H9 (cell line): ENCODE data around the gene PITRM1. TPM values are rescaled to one million over a fixed set of nuclear protein-coding genes. Genes with fewer than 3 reads are reported as not detected.

ENCODE experiments used
- DNase-seq: peaks from one replicate; pipeline ENCODE4 v3.0.0-alpha.2; 2017
- H2AFZ ChIP-seq: one replicate; pipeline ENCODE4 v1.6.1; 2013; ENCODE audit warnings: mild to moderate bottlenecking, low read length, control low read depth, moderate library complexity
- H2AK5ac ChIP-seq: 2 replicates; pipeline ENCODE4 v1.6.1; 2013; ENCODE audit warnings: low read length, control low read depth, mixed read lengths; ENCODE audit not compliant: insufficient read length
- H2BK120ac ChIP-seq: one replicate; pipeline ENCODE4 v1.6.1; 2013; ENCODE audit warnings: low read depth, mild to moderate bottlenecking, low read length, control low read depth, inconsistent platforms; ENCODE audit not compliant: poor library complexity, severe bottlenecking
- H2BK12ac ChIP-seq: 2 replicates; pipeline ENCODE4 v1.6.1; 2013; ENCODE audit warnings: low read length, control low read depth, mixed read lengths, low read depth; ENCODE audit not compliant: insufficient read length
- H2BK15ac ChIP-seq: 2 replicates; pipeline ENCODE4 v1.6.1; 2013; ENCODE audit warnings: low read depth, low read length, control low read depth
- H2BK20ac ChIP-seq: one replicate; pipeline ENCODE4 v1.6.1; 2013; ENCODE audit warnings: low read depth, mild to moderate bottlenecking, low read length, control low read depth, inconsistent platforms; ENCODE audit not compliant: poor library complexity, severe bottlenecking
- H2BK5ac ChIP-seq: 2 replicates; pipeline ENCODE4 v1.6.1; 2013; ENCODE audit warnings: low read length, control low read depth, mixed read lengths; ENCODE audit not compliant: insufficient read length
- H3K14ac ChIP-seq: 2 replicates; pipeline ENCODE4 v1.6.1; 2013; ENCODE audit warnings: low read length, control low read depth; ENCODE audit not compliant: insufficient read depth
- H3K18ac ChIP-seq: 2 replicates; pipeline ENCODE4 v1.6.1; 2013; ENCODE audit warnings: low read depth, mild to moderate bottlenecking, mixed read lengths, low read length, control low read depth; ENCODE audit not compliant: insufficient read length
- H3K23ac ChIP-seq: 2 replicates; pipeline ENCODE4 v1.6.1; 2013; ENCODE audit warnings: low read length, control low read depth, mixed read lengths, low read depth; ENCODE audit not compliant: insufficient read length
- H3K23me2 ChIP-seq: 2 replicates; pipeline ENCODE4 v1.6.1; 2013; ENCODE audit warnings: low read depth, mild to moderate bottlenecking, mixed read lengths, low read length, control low read depth; ENCODE audit not compliant: insufficient read length, poor library complexity, severe bottlenecking
- H3K27ac ChIP-seq: 2 replicates; pipeline ENCODE4 v1.5.1; 2013; ENCODE audit warnings: low read length, control low read depth, mixed read lengths, low read depth; ENCODE audit not compliant: insufficient read length
- H3K27me3 ChIP-seq: 2 replicates; pipeline ENCODE4 v1.6.1; 2013; ENCODE audit warnings: low read length, control low read depth, inconsistent platforms; ENCODE audit not compliant: insufficient read depth
- H3K4ac ChIP-seq: 2 replicates; pipeline ENCODE4 v1.6.1; 2013; ENCODE audit warnings: low read depth, mild to moderate bottlenecking, control low read depth, inconsistent platforms, low read length, moderate library complexity
- H3K4me1 ChIP-seq: 2 replicates; pipeline ENCODE4 v1.6.1; 2013; ENCODE audit warnings: low read length, control low read depth, inconsistent platforms; ENCODE audit not compliant: insufficient read depth
- H3K4me2 ChIP-seq: 2 replicates; pipeline ENCODE4 v1.6.1; 2013; ENCODE audit warnings: low read length, control low read depth, mixed read lengths; ENCODE audit not compliant: insufficient read length, insufficient read depth
- H3K56ac ChIP-seq: 2 replicates; pipeline ENCODE4 v1.6.1; 2013; ENCODE audit warnings: low read depth, mild to moderate bottlenecking, mixed read lengths, low read length, control low read depth; ENCODE audit not compliant: insufficient read length
- H3K79me1 ChIP-seq: 2 replicates; pipeline ENCODE4 v1.6.1; 2013; ENCODE audit warnings: low read depth, mild to moderate bottlenecking, moderate library complexity, low read length, control low read depth, inconsistent platforms; ENCODE audit not compliant: insufficient read depth, poor library complexity, severe bottlenecking
- H3K79me2 ChIP-seq: 2 replicates; pipeline ENCODE4 v1.6.1; 2013; ENCODE audit warnings: low read length, control low read depth, inconsistent platforms; ENCODE audit not compliant: insufficient read depth
- H3K9ac ChIP-seq: 2 replicates; pipeline ENCODE4 v1.6.1; 2013; ENCODE audit warnings: low read length, control low read depth, mixed read lengths; ENCODE audit not compliant: insufficient read length; ENCODE audit errors: extremely low read depth
- H3K9me3 ChIP-seq: one replicate; pipeline ENCODE4 v1.6.1; 2013; ENCODE audit warnings: low read depth, low read length, inconsistent platforms; ENCODE audit not compliant: control insufficient read depth
- H3T11ph ChIP-seq: one replicate; pipeline ENCODE4 v1.6.1; 2013; ENCODE audit warnings: mild to moderate bottlenecking, low read length, control low read depth, inconsistent platforms
- H4K20me1 ChIP-seq: one replicate; pipeline ENCODE4 v1.6.1; 2013; ENCODE audit not compliant: control insufficient read depth, insufficient read length, insufficient read depth
- H4K5ac ChIP-seq: 2 replicates; pipeline ENCODE4 v1.6.1; 2013; ENCODE audit warnings: low read depth, mild to moderate bottlenecking, mixed read lengths, low read length, control low read depth; ENCODE audit not compliant: insufficient read length
- H4K8ac ChIP-seq: replicated peaks from 2 replicates; pipeline ENCODE4 v1.6.1; 2013; ENCODE audit warnings: low read length, control low read depth, mixed read lengths, low read depth; ENCODE audit not compliant: insufficient read length
- H4K91ac ChIP-seq: 2 replicates; pipeline ENCODE4 v1.6.1; 2013; ENCODE audit warnings: low read depth, mild to moderate bottlenecking, moderate library complexity, mixed read lengths, low read length, control low read depth; ENCODE audit not compliant: insufficient read length
- H3K27ac Mint-ChIP-seq, 3 experiments: 2 replicates in 2 of 3; 3 replicates in 1 of 3; pipeline ENCODE4 v1.8.0; 2020 to 2021; ENCODE audit warnings: mixed read lengths in 3 of 3, mild to moderate bottlenecking in 1 of 3, moderate library complexity in 1 of 3
- H3K27me3 Mint-ChIP-seq: 2 replicates; pipeline ENCODE4 v1.8.0; 2021; ENCODE audit warnings: low read depth, mild to moderate bottlenecking, moderate library complexity, mixed read lengths
- H3K36me3 Mint-ChIP-seq, 3 experiments: 2 replicates in 2 of 3; 3 replicates in 1 of 3; pipeline ENCODE4 v1.8.0; 2020 to 2021; ENCODE audit warnings: low read depth in 3 of 3, mixed read lengths in 3 of 3; ENCODE audit not compliant: insufficient read depth in 1 of 3
- H3K4me1 Mint-ChIP-seq, 2 experiments: 2 replicates each; pipeline ENCODE4 v1.8.0; 2020; ENCODE audit warnings: mixed read lengths in 2 of 2
- H3K4me3 Mint-ChIP-seq, 2 experiments: 2 replicates in 1 of 2; 3 replicates in 1 of 2; pipeline ENCODE4 v1.8.0; 2020 to 2021; ENCODE audit warnings: mild to moderate bottlenecking in 2 of 2, mixed read lengths in 2 of 2, moderate library complexity in 1 of 2
- H3K9me3 Mint-ChIP-seq, 2 experiments: 2 replicates in 1 of 2; 3 replicates in 1 of 2; pipeline ENCODE4 v1.8.0; 2020; ENCODE audit warnings: mild to moderate bottlenecking in 2 of 2, mixed read lengths in 2 of 2, moderate library complexity in 1 of 2
- WGBS: extraction: QIAGEN DNeasy Blood & Tissue Kit; methylation state at CpG from one replicate; pipeline ENCODE4 v1.1.7; 2013; ENCODE audit warnings: missing lambda C conversion rate, low lambda C conversion rate, mixed read lengths; ENCODE audit not compliant: insufficient read length; ENCODE audit errors: extremely low coverage; 5-methylcytosine and 5-hydroxymethylcytosine counted together
- total RNA-seq: library from RNA; stranded (reverse); gene quantifications from 2 replicates; pipeline ENCODE4 v1.2.1, GENCODE V29; 2021
- TF ChIP-seq, protein P1 (sequence below): fragments of 200-600 bp; sonication (generic); conservative IDR thresholded peaks from 3 replicates; pipeline ENCODE4 v1.8.0; 2021; ENCODE audit warnings: antibody characterized with exemption, mild to moderate bottlenecking

PITRM1 gene
- total RNA-seq, 1 experiment from 2014 or later = 27.8 TPM

GRCh38 chr10:3206511-3207157, 34.1 kb upstream of the PITRM1 start:
- Mint-ChIP-seq H3K9me3 (no peaks in the 10 kb centered on the region; a peak in 1 of 5 replicates), H3K4me3 (no peak overlapping the region), H3K36me3 (no peaks in the 10 kb centered on the region), H3K4me1 (peaks cover 3 to 4% of the 10 kb centered on the region in 2 experiments), H3K27ac (no peak overlapping the region), H3K27me3 (peaks cover 2% of the 10 kb centered on the region; the same call in 1 of the 2 replicates)
- H3K23ac ChIP-seq = no peak overlapping the region
- no peak overlapping the region for H2BK12ac ChIP-seq
- DNase-seq = no peak
- no peak overlapping the region for H3K4ac ChIP-seq
- WGBS = no CpG with 5 or more reads among the region's 11 CpGs
- no peak overlapping the region for H4K8ac ChIP-seq
- no peak overlapping the region for H2BK120ac ChIP-seq
- TF ChIP-seq, protein P1, sequence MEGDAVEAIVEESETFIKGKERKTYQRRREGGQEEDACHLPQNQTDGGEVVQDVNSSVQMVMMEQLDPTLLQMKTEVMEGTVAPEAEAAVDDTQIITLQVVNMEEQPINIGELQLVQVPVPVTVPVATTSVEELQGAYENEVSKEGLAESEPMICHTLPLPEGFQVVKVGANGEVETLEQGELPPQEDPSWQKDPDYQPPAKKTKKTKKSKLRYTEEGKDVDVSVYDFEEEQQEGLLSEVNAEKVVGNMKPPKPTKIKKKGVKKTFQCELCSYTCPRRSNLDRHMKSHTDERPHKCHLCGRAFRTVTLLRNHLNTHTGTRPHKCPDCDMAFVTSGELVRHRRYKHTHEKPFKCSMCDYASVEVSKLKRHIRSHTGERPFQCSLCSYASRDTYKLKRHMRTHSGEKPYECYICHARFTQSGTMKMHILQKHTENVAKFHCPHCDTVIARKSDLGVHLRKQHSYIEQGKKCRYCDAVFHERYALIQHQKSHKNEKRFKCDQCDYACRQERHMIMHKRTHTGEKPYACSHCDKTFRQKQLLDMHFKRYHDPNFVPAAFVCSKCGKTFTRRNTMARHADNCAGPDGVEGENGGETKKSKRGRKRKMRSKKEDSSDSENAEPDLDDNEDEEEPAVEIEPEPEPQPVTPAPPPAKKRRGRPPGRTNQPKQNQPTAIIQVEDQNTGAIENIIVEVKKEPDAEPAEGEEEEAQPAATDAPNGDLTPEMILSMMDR = no peak
- no peaks in the 10 kb centered on the region for H3K79me2 ChIP-seq
- no peak overlapping the region for H2AK5ac ChIP-seq
- H3K18ac ChIP-seq = no peak overlapping the region
- H3K4me1 ChIP-seq = no peaks in the 10 kb centered on the region
- H3K4me2 ChIP-seq = no peak overlapping the region
- no peak overlapping the region for H2BK20ac ChIP-seq
- no peak overlapping the region for H3K9ac ChIP-seq
- H3K9me3 ChIP-seq = no peaks in the 10 kb centered on the region
- H2BK5ac ChIP-seq = no peak overlapping the region
- no peak overlapping the region for H4K91ac ChIP-seq
- no peaks in the 10 kb centered on the region for H3K27me3 ChIP-seq
- no peak overlapping the region for H2BK15ac ChIP-seq
- no peaks in the 10 kb centered on the region for H3K23me2 ChIP-seq
- H3T11ph ChIP-seq = no peak overlapping the region
- H3K14ac ChIP-seq = no peak overlapping the region
- no peak overlapping the region for H2AFZ ChIP-seq
- H3K56ac ChIP-seq = no peak overlapping the region
- H4K20me1 ChIP-seq = no peaks in the 10 kb centered on the region
- no peak overlapping the region for H3K27ac ChIP-seq
- H4K5ac ChIP-seq = no peak overlapping the region
- no peaks in the 10 kb centered on the region for H3K79me1 ChIP-seq
